Neural cell (in vitro differentiated cells): ENCODE data around the gene LRRC26. TPM values are rescaled to one million over a fixed set of nuclear protein-coding genes. Genes with fewer than 3 reads are reported as not detected.

ENCODE experiments used
- H2AFZ ChIP-seq: fragments of 200-600, 300-800 bp; sonication (generic), shearing (Covaris generic); 2 replicates; pipeline ENCODE4 v1.6.0; 2014; ENCODE audit warnings: low read depth, mild to moderate bottlenecking, antibody characterized with exemption, low read length, moderate library complexity
- H3F3A ChIP-seq: fragments of 200-600 bp; shearing (Covaris generic); 2 replicates; pipeline ENCODE4 v1.6.1; 2016; ENCODE audit warnings: mild to moderate bottlenecking, moderate library complexity, mixed read lengths, antibody characterized with exemption, low read length; ENCODE audit not compliant: insufficient read depth, poor library complexity, severe bottlenecking
- H3K27ac ChIP-seq: fragments of 200-600, 300-800 bp; sonication (generic), shearing (Covaris generic); 2 replicates; pipeline ENCODE4 v1.5.1; 2014; ENCODE audit warnings: mild to moderate bottlenecking, low read length, moderate library complexity
- H3K27me3 ChIP-seq: fragments of 300-800, 200-600 bp; sonication (generic), shearing (Covaris generic); 2 replicates; pipeline ENCODE4 v1.6.0; 2014; ENCODE audit warnings: mild to moderate bottlenecking, low read depth, low read length, moderate library complexity; ENCODE audit not compliant: insufficient read depth
- H3K36me3 ChIP-seq: fragments of 300-800, 200-600 bp; sonication (generic), shearing (Covaris generic); 2 replicates; pipeline ENCODE4 v1.5.1; 2014; ENCODE audit warnings: mild to moderate bottlenecking, antibody characterized with exemption, low read length, moderate library complexity; ENCODE audit not compliant: insufficient read depth
- H3K4me2 ChIP-seq: fragments of 300-800, 200-600 bp; sonication (generic), shearing (Covaris generic); 2 replicates; pipeline ENCODE4 v1.6.0; 2014; ENCODE audit warnings: mild to moderate bottlenecking, low read length
- H3K4me3 ChIP-seq: fragments of 300-800, 200-600 bp; sonication (generic), shearing (Covaris generic); 2 replicates; pipeline ENCODE4 v1.5.1; 2014; ENCODE audit warnings: mild to moderate bottlenecking, low read length, moderate library complexity
- H3K79me2 ChIP-seq: fragments of 200-600 bp; shearing (Covaris generic); replicated peaks from 2 replicates; pipeline ENCODE4 v1.6.0; 2014; ENCODE audit warnings: mild to moderate bottlenecking, low read length, moderate library complexity; ENCODE audit not compliant: insufficient read depth
- H3K9ac ChIP-seq: fragments of 300-800, 200-600 bp; sonication (generic), shearing (Covaris generic); 2 replicates; pipeline ENCODE4 v1.6.1; 2016; ENCODE audit warnings: mild to moderate bottlenecking, low read length, mixed read lengths
- H3K9me2 ChIP-seq: fragments of 200-600 bp; shearing (Covaris generic); 2 replicates; pipeline ENCODE4 v1.6.1; 2016; ENCODE audit warnings: mild to moderate bottlenecking, low read length, mixed read lengths; ENCODE audit not compliant: insufficient read depth
- H3K9me3 ChIP-seq: fragments of 200-600, 300-800 bp; sonication (generic), shearing (Covaris generic); 2 replicates; pipeline ENCODE4 v1.6.1; 2016; ENCODE audit warnings: mild to moderate bottlenecking, mixed run types, low read length, moderate library complexity, mixed read lengths
- H4K20me1 ChIP-seq: fragments of 200-600 bp; shearing (Covaris generic); 2 replicates; pipeline ENCODE4 v1.6.1; 2016; ENCODE audit warnings: mild to moderate bottlenecking, mixed run types; ENCODE audit not compliant: insufficient read depth
- EP300 ChIP-seq: fragments of 450-650 bp; conservative IDR thresholded peaks from 2 replicates; pipeline ENCODE4 v1.6.1; 2014; ENCODE audit warnings: antibody characterized with exemption, mild to moderate bottlenecking, moderate library complexity; ENCODE audit not compliant: poor library complexity, severe bottlenecking
- EZH2 ChIP-seq: fragments of 200-600, 300-800 bp; shearing (Covaris generic), sonication (generic); IDR thresholded peaks from 2 replicates; pipeline ENCODE4 v1.6.1; 2014; ENCODE audit warnings: antibody characterized with exemption, low read length, borderline replicate concordance, mild to moderate bottlenecking; ENCODE audit not compliant: insufficient read depth, poor library complexity, severe bottlenecking
- MXI1 ChIP-seq: fragments of 450-650 bp; conservative IDR thresholded peaks from 2 replicates; pipeline ENCODE4 v1.6.1; 2014; ENCODE audit warnings: antibody characterized with exemption, mild to moderate bottlenecking; ENCODE audit not compliant: poor library complexity, severe bottlenecking
- POLR2AphosphoS5 ChIP-seq: IDR thresholded peaks from 2 replicates; pipeline ENCODE4 v1.6.1; 2012
- RAD21 ChIP-seq: fragments of 450-650 bp; conservative IDR thresholded peaks from 2 replicates; pipeline ENCODE4 v1.6.1; 2014; ENCODE audit warnings: antibody characterized with exemption, mild to moderate bottlenecking, moderate library complexity
- REST ChIP-seq: IDR thresholded peaks from 2 replicates; pipeline ENCODE4 v1.6.1; 2012; ENCODE audit warnings: borderline replicate concordance
- SMC3 ChIP-seq: fragments of 450-650 bp; conservative IDR thresholded peaks from 2 replicates; pipeline ENCODE4 v1.6.1; 2014; ENCODE audit warnings: antibody characterized with exemption, mild to moderate bottlenecking, moderate library complexity; ENCODE audit not compliant: poor library complexity
- polyA plus RNA-seq: library from polyadenylated mRNA; depleted of rRNA; stranded (reverse); fragments of >200 nt; gene quantifications from 2 replicates; pipeline ENCODE4 v1.2.3, GENCODE V29; 2014
- TF ChIP-seq, protein P1 (sequence below): fragments of 450-650 bp; IDR thresholded peaks from 2 replicates; pipeline ENCODE4 v1.5.1; 2014; ENCODE audit warnings: antibody characterized with exemption, mild to moderate bottlenecking, moderate library complexity; ENCODE audit not compliant: poor library complexity, severe bottlenecking

The LRRC26 gene
- polyA plus RNA-seq, 1 donor from 2014 or later: 2.2 TPM

- Histone ChIP-seq H3K27ac (no peak overlapping the region), H3K4me2 (no peak overlapping the region), H3K9me3 (no peaks in the 10 kb centered on the region), H3K4me3 (no peak overlapping the region), H3K36me3 (no peaks in the 10 kb centered on the region), H3K9me2 (no peaks in the 10 kb centered on the region), H4K20me1 (no peaks in the 10 kb centered on the region), H3F3A (no peaks in the 10 kb centered on the region), H2AFZ (no peak overlapping the region), H3K79me2 (no peaks in the 10 kb centered on the region), H3K9ac (no peak overlapping the region), H3K27me3 (peaks cover 91% of the 10 kb centered on the region)
- TF ChIP-seq REST: no peak
- no peak for TF ChIP-seq EP300
- TF ChIP-seq SMC3: no peak
- no peak for TF ChIP-seq EZH2
- no peak for TF ChIP-seq MXI1
Measured at GRCh38 chr9:137159105-137160053, 10.5 kb downstream of the LRRC26 start.

DNA sequence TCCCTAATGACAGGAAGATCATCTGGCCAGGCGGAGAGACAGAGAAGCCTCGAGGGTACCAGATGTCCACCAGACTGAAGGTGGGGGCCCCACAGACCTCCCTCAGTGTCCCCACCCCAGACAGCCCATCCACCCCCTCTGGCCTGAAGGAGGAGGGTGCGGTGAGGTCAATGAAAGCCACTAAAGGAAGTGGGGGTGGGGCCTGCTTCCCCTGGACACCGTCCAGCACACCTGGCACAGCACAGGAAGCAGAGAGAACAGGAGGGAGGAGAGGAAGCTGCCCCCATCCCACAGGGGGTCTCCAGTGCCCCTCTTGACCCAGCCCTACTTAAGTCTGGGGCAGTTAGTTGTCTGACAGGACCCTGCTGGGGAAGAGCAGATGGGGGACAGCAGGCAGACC lies 11.2 kb downstream of the LRRC26 start:
- no peaks in the 10 kb centered on the region for H3K9me2 ChIP-seq
- no peaks in the 10 kb centered on the region for H3K36me3 ChIP-seq
- no peak overlapping the region for H3K9ac ChIP-seq
- H3K27me3 ChIP-seq: peaks cover 84% of the 10 kb centered on the region
- H3K9me3 ChIP-seq: no peaks in the 10 kb centered on the region
- no peak overlapping the region for H3K4me3 ChIP-seq
- H4K20me1 ChIP-seq: no peaks in the 10 kb centered on the region
- H3K4me2 ChIP-seq: no peak overlapping the region
- no peak for TF ChIP-seq EZH2
- TF ChIP-seq EP300: no peak
- no peaks in the 10 kb centered on the region for H3F3A ChIP-seq
- H2AFZ ChIP-seq: no peak overlapping the region
- no peak overlapping the region for H3K27ac ChIP-seq
- H3K79me2 ChIP-seq: no peaks in the 10 kb centered on the region

DNA sequence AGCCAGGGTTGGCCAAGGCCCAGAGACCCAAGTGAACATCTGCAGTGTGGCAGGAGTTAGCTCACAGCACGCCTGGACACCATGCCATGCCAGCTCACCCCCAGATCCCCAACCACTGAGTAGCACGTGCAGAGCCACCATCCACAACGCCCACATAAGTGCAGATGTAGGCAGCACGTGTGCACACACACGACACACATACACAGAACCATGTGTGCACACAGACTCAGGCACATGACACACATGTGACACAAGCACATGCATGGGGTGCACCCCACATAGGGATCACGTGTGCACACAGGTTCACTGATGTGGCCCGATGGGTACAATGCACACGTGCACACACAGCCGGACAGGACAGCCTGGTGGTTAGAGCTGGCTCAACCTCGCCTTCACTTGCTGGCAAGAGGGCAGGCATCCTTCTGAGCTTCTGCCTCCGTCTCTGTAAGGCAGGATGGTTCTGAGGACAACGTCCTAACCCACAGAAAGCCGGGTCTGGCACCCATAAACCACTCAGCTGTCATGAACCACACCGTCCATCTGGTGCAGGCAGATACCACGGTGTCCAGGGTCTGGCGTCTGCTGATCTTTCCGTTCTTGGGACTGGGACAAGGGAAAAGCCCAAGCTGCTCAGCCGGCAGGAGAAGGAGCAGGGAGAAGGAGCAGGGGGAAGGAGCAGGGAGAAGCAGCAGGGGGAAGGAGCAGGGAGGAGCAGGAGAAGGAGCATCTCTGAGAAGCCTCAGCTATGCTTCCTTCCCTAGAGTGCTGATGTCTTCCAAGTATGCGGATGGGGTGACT lies 12.0 kb downstream of the LRRC26 start:
- Histone ChIP-seq H3K27me3 (peaks cover 76% of the 10 kb centered on the region), H3K79me2 (no peaks in the 10 kb centered on the region), H3K27ac (no peak overlapping the region), H3K4me2 (no peak overlapping the region), H3K9ac (no peak overlapping the region), H3F3A (no peaks in the 10 kb centered on the region), H3K9me3 (no peaks in the 10 kb centered on the region), H3K4me3 (no peak overlapping the region), H4K20me1 (no peaks in the 10 kb centered on the region), H2AFZ (no peak overlapping the region), H3K36me3 (no peaks in the 10 kb centered on the region), H3K9me2 (no peaks in the 10 kb centered on the region)
- TF ChIP-seq RAD21: no peak
- TF ChIP-seq, protein P1, sequence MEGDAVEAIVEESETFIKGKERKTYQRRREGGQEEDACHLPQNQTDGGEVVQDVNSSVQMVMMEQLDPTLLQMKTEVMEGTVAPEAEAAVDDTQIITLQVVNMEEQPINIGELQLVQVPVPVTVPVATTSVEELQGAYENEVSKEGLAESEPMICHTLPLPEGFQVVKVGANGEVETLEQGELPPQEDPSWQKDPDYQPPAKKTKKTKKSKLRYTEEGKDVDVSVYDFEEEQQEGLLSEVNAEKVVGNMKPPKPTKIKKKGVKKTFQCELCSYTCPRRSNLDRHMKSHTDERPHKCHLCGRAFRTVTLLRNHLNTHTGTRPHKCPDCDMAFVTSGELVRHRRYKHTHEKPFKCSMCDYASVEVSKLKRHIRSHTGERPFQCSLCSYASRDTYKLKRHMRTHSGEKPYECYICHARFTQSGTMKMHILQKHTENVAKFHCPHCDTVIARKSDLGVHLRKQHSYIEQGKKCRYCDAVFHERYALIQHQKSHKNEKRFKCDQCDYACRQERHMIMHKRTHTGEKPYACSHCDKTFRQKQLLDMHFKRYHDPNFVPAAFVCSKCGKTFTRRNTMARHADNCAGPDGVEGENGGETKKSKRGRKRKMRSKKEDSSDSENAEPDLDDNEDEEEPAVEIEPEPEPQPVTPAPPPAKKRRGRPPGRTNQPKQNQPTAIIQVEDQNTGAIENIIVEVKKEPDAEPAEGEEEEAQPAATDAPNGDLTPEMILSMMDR: no peak
- no peak for TF ChIP-seq POLR2AphosphoS5
